Measurements from ENCODE around the gene ACER3.

The ACER3 gene

DNA sequence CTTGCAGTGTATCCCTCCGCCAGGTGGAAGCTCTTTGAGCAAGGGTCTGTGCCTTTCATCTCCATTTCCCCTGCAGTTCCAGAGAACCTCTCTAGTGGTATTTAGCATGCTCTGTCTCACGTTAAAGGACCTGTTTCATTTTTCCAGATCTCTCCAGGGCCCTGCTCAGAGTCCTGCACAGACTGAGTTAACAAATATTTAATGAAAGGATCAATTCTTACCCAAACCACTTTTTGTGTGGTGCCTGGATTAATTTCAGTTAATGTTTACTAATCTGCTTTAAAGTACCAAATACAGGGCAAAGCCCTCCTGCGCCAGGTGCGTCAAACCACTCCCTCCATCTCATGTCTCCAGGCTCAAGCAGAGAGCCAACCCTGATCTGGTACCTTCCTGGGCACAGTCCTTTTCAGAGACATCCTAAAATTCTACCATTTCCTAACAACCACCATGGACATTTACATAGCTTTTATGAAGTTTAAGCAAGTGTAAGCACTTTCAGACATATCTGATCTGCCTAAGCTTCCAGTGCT is 18.7 kb upstream of the ACER3 start:
- no peaks in the 10 kb centered on the region for H3K4me1 ChIP-seq (ENCODE audit: control insufficient read depth in 1 of 2, insufficient read depth in 1 of 2, low read depth in 1 of 2, low read length in 1 of 2)
- H3K36me3 ChIP-seq = no peaks in the 10 kb centered on the region
- H3K27me3 ChIP-seq = no peaks in the 10 kb centered on the region
- TF ChIP-seq CTCF (IDR thresholded peaks at IDR 0.05) = no peak
- H3K4me3 ChIP-seq (ENCODE audit: low read depth in 1 of 2, low read length in 1 of 2) = no peak overlapping the region
- no peak overlapping the region for H3K27ac ChIP-seq
- no peaks in the 10 kb centered on the region for H3K9me3 ChIP-seq

GRCh38 chr11:76843907-76844306 is 16.8 kb upstream of the ACER3 start:
- no peak overlapping the region for H3K4me3 ChIP-seq (ENCODE audit: low read depth in 1 of 2, low read length in 1 of 2)
- TF ChIP-seq CTCF (IDR thresholded peaks at IDR 0.05) = no peak
- no peak overlapping the region for H3K27ac ChIP-seq
- H3K27me3 ChIP-seq = no peaks in the 10 kb centered on the region
- no peaks in the 10 kb centered on the region for H3K36me3 ChIP-seq
- no peaks in the 10 kb centered on the region for H3K9me3 ChIP-seq
- no peaks in the 10 kb centered on the region for H3K4me1 ChIP-seq (ENCODE audit: control insufficient read depth in 1 of 2, insufficient read depth in 1 of 2, low read depth in 1 of 2, low read length in 1 of 2)

DNA sequence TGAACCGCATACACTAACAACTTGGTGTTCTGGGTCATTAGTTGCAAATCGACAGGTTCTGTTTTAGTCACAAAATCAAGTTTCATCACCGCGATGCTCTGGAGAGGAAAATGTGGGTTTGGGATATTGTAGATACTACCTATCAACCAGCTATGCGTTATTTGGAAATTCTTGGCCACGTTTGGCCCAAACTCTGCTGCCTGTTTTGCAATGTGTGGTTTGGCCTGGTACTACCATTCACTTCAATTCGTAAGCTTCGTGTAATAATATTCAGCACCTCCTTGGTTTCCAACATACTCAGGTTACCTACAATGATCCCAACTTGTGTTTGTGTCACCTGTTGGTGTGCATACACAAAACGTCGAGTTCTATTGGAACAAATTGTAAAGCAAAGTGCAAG is 16.2 kb upstream of the ACER3 start:
- Histone ChIP-seq H3K36me3 (no peaks in the 10 kb centered on the region), H3K27ac (no peak overlapping the region), H3K4me3 (ENCODE audit: low read depth in 1 of 2, low read length in 1 of 2) (no peak overlapping the region), H3K9me3 (no peaks in the 10 kb centered on the region), H3K27me3 (no peaks in the 10 kb centered on the region), H3K4me1 (ENCODE audit: control insufficient read depth in 1 of 2, insufficient read depth in 1 of 2, low read depth in 1 of 2, low read length in 1 of 2) (no peaks in the 10 kb centered on the region)
- no peak for TF ChIP-seq CTCF (IDR thresholded peaks at IDR 0.05)

- no peaks in the 10 kb centered on the region for H3K9me3 ChIP-seq
- no peaks in the 10 kb centered on the region for H3K36me3 ChIP-seq
- no peaks in the 10 kb centered on the region for H3K4me1 ChIP-seq (ENCODE audit: control insufficient read depth in 1 of 2, insufficient read depth in 1 of 2, low read depth in 1 of 2, low read length in 1 of 2)
- H3K27me3 ChIP-seq = no peaks in the 10 kb centered on the region
- no peak overlapping the region for H3K27ac ChIP-seq
- no peak for TF ChIP-seq CTCF (IDR thresholded peaks at IDR 0.05)
- H3K4me3 ChIP-seq (ENCODE audit: low read depth in 1 of 2, low read length in 1 of 2) = no peak overlapping the region
Measured at GRCh38 chr11:76845069-76845468, 15.6 kb upstream of the ACER3 start.

DNA sequence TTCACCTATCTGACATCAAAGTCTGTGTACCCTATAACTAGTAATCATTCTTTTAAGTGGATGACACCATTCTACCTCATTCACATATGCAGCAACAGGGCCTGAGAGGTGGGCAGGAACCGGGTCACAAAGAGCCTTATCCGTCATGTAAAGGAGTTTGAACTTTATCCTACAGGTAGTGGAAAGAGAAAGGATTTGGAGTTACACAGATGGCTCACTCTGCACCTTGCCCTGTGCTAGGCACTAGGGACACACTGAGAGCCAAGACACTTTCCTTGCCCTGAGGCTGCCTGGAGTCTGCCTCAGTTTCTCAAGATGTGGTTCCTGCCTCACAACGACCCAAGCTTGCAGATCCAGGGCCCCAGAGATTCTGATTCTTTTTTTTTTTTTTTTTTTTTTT is 14.3 kb upstream of the ACER3 start:
- Histone ChIP-seq H3K4me3 (ENCODE audit: low read depth in 1 of 2, low read length in 1 of 2) (no peak overlapping the region), H3K27me3 (no peaks in the 10 kb centered on the region), H3K27ac (no peak overlapping the region), H3K4me1 (ENCODE audit: control insufficient read depth in 1 of 2, insufficient read depth in 1 of 2, low read depth in 1 of 2, low read length in 1 of 2) (peaks cover 1 to 9% of the 10 kb centered on the region in 2 experiments), H3K9me3 (no peaks in the 10 kb centered on the region), H3K36me3 (no peaks in the 10 kb centered on the region)
- no peak for TF ChIP-seq CTCF (IDR thresholded peaks at IDR 0.05)

- Histone ChIP-seq H3K36me3 (no peaks in the 10 kb centered on the region), H3K4me3 (ENCODE audit: low read depth in 1 of 2, low read length in 1 of 2) (no peak overlapping the region), H3K4me1 (ENCODE audit: control insufficient read depth in 1 of 2, insufficient read depth in 1 of 2, low read depth in 1 of 2, low read length in 1 of 2) (peaks cover 12 to 15% of the 10 kb centered on the region in 2 experiments), H3K27me3 (no peaks in the 10 kb centered on the region), H3K9me3 (no peaks in the 10 kb centered on the region), H3K27ac (no peak overlapping the region)
- no peak for TF ChIP-seq CTCF (IDR thresholded peaks at IDR 0.05)
Measured at GRCh38 chr11:76849376-76849775, 11.3 kb upstream of the ACER3 start.
